SH-SY5Y (cell line): ENCODE measurements around the gene MOSMO.

Experiments
- GATA2 ChIP-seq: IDR thresholded peaks from 2 replicates; pipeline ENCODE4 v1.6.1; 2011; ENCODE audit warnings: mild to moderate bottlenecking, low read depth, low read length
- GATA3 ChIP-seq: IDR thresholded peaks from 2 replicates; pipeline ENCODE4 v1.6.1; 2011; ENCODE audit warnings: low read depth, mild to moderate bottlenecking, low read length, moderate library complexity

DNA sequence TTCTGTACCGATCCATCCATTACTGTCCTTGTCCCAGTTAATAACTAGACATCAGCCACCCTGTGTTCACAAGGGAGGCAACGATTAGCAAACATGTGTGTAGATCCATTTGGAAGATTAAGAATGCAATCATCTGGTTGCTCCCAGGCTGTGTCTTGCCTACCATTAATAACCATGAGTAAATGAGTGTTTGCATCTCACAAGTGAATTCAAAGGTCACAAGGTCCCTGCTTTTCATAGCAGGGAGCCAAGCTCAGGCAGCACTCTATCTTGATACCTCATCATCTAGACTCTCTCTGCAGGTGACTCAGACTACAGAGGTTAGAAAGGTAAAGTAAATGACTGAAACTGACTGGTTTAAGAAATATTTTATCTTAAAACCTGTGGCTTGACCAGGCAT lies 109.7 kb downstream of the MOSMO start:
- TF ChIP-seq GATA2: peak; percentile 37; the same call in 1 of the 2 replicates
- no peak for TF ChIP-seq GATA3
